ENCODE results near the gene MAPK8. TPM values are rescaled to one million over a fixed set of nuclear protein-coding genes. Genes with fewer than 3 reads are reported as not detected.

The MAPK8 gene
- total RNA-seq = 71.9 and 88.8 TPM in 2 replicates

DNA sequence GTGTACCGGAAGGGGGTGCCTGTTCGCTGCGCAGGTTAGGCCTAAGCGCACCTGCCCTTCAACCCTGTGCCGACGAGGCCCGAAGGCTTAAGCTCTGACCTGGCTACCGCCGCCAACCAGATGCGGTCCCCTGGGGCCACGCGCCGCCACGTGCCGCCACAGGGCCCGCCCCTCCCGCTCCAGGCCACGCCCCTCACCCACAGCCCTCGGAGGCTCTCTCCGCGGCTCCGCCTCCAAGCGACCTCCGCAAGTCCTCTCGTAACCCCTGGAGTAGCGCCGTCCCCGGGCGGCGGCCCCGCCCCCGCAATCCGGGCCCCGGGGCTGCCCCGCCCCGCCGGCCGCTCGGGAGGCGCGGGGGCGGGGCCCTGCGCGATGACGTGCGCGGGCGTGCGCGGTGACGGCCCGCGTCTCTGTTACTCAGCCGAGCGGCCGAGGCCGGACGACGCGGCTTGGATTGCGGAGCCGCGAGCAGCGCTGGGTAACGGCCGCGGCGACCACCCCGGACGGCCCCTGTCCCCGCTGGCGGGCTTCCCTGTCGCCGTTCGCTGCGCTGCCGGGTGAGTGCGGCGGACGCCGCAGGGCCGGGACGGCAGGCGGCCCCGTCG, at the start of gene MAPK8:
TSS of gene MAPK8 (plus strand) at position 413 of the 605 bp plus-strand sequence. CDS start 94,984 bp downstream, outside the sequence.

GRCh38 chr10:48274636-48275035, 31.8 kb upstream of the MAPK8 start, which contains the start of gene FRMPD2:
Gene FRMPD2, minus strand, starts transcription at chr10:48274696. Its CDS starts 129 bp downstream, at chr10:48274567.

Other genes starting within 250 kb of the MAPK8 start
- 0.07 TPM in 1 of 2 replicates, not detected in the other for gene FRMPD2, start 32.0 kb upstream of the MAPK8 start, total RNA-seq